Esophagus squamous epithelium (tissue), 5 donors: Measurements from ENCODE around the gene TMEM272. TPM values are rescaled to one million over a fixed set of nuclear protein-coding genes. Genes with fewer than 3 reads are reported as not detected.
A peak's percentile ranks its signal among the peaks of the same experiment; 100 is the strongest.

Experiments
- DNase-seq: peaks from one replicate; lab custom pipeline; 2025; lab: John Stamatoyannopoulos, UW
- H3K27ac ChIP-seq, 4 donors: fragments of 200-600 bp; sonication (generic); one replicate each; pipeline ENCODE4 v1.5.1; 2016 to 2019; ENCODE audit warnings: mild to moderate bottlenecking in 1 of 4
- H3K27me3 ChIP-seq, 4 donors: fragments of 200-600 bp; sonication (generic); 1 replicate in 3 of 4; 2 replicates in 1 of 4; pipeline versions ENCODE4 v1.5.1 to v1.6.0; 2017 to 2021; ENCODE audit warnings: antibody characterized with exemption in 1 of 4
- H3K36me3 ChIP-seq, 3 donors: fragments of 200-600 bp; sonication (generic); one replicate each; pipeline ENCODE4 v1.5.1; 2016 to 2019
- H3K4me1 ChIP-seq, 3 donors: fragments of 200-600 bp; sonication (generic); one replicate each; pipeline ENCODE4 v1.5.1; 2017 to 2019
- H3K4me3 ChIP-seq, 4 donors: fragments of 200-600 bp; sonication (generic); 1 replicate in 3 of 4; 2 replicates in 1 of 4; pipeline ENCODE4 v1.5.1; 2016 to 2019; ENCODE audit warnings: mild to moderate bottlenecking in 2 of 4, moderate library complexity in 1 of 4
- H3K9me3 ChIP-seq, 3 donors: fragments of 200-600 bp; sonication (generic); one replicate each; pipeline ENCODE4 v1.5.1; 2016 to 2019
- POLR2A ChIP-seq, 4 donors: fragments of 450-650 bp; IDR thresholded peaks; one replicate each; pipeline ENCODE4 v1.6.1; 2017; ENCODE audit warnings: antibody characterized with exemption in 4 of 4, mild to moderate bottlenecking in 4 of 4, moderate library complexity in 3 of 4
- WGBS, 2 donors: methylation state at CpG; one replicate each; pipeline ENCODE4 v1.1.5; 2018; 5-methylcytosine and 5-hydroxymethylcytosine counted together
- intact Hi-C: fragments of 100-400 bp; cut with DNase I; formaldehyde crosslinking; loops from one replicate; pipeline ENCODE4 v1.15.0; 2022
- total RNA-seq, 4 donors: library from RNA; depleted of rRNA; stranded (reverse); fragments of >200 nt; gene quantifications; one replicate each; pipeline ENCODE4 v1.1.0, GENCODE V29; 2016
- TF ChIP-seq, protein P1 (sequence below), 6 experiments: fragments of 450-650 bp in 4 of 6; fragments of 200-600 bp in 2 of 6; sonication (generic) in 2 of 6; IDR thresholded peaks; one replicate each; pipeline ENCODE4 v1.5.1; 2016 to 2019; ENCODE audit warnings: antibody characterized with exemption in 6 of 6, mild to moderate bottlenecking in 4 of 6, moderate library complexity in 4 of 6
- donor health status: DM: yes; HTN: yes; CAD: no.

Gene TMEM272
- total RNA-seq, 4 donors from 2014 or later, result not detected

DNA sequence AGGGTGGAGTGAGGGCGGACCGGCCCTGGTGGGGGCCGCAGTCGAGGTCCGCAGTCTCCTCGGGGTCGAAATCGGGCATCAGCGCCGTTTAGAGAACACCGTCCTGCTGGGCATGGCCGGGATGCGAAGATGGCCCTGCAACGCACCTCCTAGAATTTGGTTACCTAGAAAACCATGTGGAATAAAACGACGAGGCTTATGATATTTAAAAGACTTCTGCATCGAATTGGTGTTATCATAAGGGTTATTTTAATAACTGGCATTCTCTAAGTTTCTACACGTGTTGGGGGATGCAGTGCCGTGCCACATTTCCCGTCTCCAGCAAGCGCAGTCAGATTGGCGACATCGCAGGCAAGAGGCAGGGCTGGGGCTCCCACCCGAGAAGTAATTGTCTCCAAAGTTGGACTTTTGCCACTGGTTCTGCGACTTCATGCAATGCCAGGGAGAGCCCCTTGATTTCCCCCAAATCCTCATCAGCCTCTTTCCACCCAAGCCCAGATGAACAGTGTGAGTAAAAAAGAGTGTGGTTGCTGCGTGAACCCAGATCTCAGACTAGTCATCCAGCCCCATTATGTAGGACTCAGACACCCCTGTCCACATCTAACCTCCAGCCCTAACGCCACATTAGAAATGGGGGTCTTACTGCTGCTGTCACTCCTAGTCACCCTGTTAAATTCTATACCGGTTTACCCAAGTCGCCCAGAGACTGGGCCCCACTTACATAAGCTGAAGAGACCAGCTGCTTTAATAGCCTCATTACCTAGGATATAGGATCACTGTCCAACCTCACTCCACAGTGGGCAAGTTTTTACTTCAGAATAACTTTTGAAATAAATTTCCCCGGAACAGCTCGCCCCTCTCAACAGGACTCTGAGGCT lies 40.4 kb downstream of the TMEM272 start:
- H3K4me3 ChIP-seq, result peak overlapping the region; percentile 73 to 91 (median 80)
- intact Hi-C loops, result loop anchor here (5.0 kb wide), 1 partner anchor 222 kb away; the partner anchor contains the start of gene WDFY2
- H3K9me3 ChIP-seq, result no peaks in the 10 kb centered on the region
- WGBS, 2 donors, result 31 to 43% methylated on average over 17 of the region's 31 CpGs
- no peaks in the 10 kb centered on the region for H3K27me3 ChIP-seq
- DNase-seq, result no peak
- no peaks in the 10 kb centered on the region for H3K36me3 ChIP-seq
- peak overlapping the region; percentile 97 to 100 (median 98) for H3K27ac ChIP-seq
- TF ChIP-seq, protein P1, sequence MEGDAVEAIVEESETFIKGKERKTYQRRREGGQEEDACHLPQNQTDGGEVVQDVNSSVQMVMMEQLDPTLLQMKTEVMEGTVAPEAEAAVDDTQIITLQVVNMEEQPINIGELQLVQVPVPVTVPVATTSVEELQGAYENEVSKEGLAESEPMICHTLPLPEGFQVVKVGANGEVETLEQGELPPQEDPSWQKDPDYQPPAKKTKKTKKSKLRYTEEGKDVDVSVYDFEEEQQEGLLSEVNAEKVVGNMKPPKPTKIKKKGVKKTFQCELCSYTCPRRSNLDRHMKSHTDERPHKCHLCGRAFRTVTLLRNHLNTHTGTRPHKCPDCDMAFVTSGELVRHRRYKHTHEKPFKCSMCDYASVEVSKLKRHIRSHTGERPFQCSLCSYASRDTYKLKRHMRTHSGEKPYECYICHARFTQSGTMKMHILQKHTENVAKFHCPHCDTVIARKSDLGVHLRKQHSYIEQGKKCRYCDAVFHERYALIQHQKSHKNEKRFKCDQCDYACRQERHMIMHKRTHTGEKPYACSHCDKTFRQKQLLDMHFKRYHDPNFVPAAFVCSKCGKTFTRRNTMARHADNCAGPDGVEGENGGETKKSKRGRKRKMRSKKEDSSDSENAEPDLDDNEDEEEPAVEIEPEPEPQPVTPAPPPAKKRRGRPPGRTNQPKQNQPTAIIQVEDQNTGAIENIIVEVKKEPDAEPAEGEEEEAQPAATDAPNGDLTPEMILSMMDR (IDR thresholded peaks at IDR 0.05), result no peak
- no peak for TF ChIP-seq POLR2A (IDR thresholded peaks at IDR 0.05)
- H3K4me1 ChIP-seq, result peaks cover 20 to 58% (median 33%) of the 10 kb centered on the region in 3 donors

DNA sequence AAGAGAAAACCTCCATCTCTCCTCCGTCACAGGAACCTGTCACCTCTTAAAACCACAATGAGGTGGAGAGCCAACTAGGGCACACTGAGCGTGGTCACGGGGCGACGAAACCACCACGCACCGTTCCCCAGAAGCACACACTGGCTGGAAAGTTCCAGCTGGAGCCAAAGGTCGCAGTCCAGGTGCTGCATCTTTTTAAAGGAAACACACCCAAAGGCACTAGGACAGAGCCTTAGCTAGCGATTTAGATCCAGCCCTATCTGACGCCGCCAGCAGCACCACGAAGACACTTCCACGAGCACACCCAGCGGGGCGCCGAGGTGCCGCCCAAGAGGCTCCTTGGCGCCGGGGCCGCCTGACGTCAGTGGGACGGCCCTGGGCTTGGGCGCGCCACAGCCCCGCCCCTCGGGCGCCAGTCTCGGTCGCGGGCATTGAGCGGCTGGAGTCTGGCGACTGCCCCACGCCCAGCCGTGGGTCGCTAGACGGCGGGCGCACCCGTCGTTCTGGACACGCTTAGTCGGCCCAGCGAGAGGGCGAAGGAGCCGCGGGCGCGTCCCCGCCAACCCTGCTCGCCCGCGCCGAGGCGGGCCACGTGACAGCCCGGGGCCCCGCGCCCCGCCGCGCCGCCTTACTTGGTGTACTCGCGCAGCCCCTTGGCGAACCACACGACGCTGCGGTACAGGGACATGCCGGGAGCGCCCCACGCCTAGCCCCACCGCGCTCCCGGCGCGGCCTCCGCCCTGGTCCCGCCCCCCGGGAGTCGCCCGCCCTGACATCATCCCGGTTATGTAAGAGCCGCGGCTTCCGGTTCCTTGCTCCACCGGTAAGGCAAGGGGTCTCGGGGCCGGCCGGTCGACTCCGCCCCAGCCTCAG lies 41.3 kb downstream of the TMEM272 start, which contains the start of gene DHRS12:
DHRS12 (minus strand) TSS at position 742 of the 873 bp plus-strand sequence. CDS start 4,504 bp downstream, outside the sequence.
- peak in 3 of 4 donors; percentile 73 to 95 (median 92) for TF ChIP-seq POLR2A (IDR thresholded peaks at IDR 0.05)
- TF ChIP-seq, protein P1 (IDR thresholded peaks at IDR 0.05), result peak in 2 of 6 experiments; percentile 3 to 23
- Histone ChIP-seq H3K4me3 (peak within 1 kb of the TSS; percentile 73 to 91 (median 80)), H3K4me1 (peaks cover 20 to 58% (median 33%) of the 10 kb centered on the region in 3 donors), H3K27ac (peak within 1 kb of the TSS; percentile 97 to 100 (median 98)), H3K27me3 (no peaks in the 10 kb centered on the region), H3K36me3 (peaks cover 0 to 6% (median 0%) of the 10 kb centered on the region in 3 donors), H3K9me3 (no peaks in the 10 kb centered on the region)
- WGBS, 2 donors, result 1 to 2% methylated on average over 12 to 13 of the region's 91 CpGs
- DNase-seq, result peak; percentile 61
- intact Hi-C loops, result loop anchor here (5.0 kb wide), 1 partner anchor 221 kb away; the partner anchor contains the start of gene WDFY2

DNA sequence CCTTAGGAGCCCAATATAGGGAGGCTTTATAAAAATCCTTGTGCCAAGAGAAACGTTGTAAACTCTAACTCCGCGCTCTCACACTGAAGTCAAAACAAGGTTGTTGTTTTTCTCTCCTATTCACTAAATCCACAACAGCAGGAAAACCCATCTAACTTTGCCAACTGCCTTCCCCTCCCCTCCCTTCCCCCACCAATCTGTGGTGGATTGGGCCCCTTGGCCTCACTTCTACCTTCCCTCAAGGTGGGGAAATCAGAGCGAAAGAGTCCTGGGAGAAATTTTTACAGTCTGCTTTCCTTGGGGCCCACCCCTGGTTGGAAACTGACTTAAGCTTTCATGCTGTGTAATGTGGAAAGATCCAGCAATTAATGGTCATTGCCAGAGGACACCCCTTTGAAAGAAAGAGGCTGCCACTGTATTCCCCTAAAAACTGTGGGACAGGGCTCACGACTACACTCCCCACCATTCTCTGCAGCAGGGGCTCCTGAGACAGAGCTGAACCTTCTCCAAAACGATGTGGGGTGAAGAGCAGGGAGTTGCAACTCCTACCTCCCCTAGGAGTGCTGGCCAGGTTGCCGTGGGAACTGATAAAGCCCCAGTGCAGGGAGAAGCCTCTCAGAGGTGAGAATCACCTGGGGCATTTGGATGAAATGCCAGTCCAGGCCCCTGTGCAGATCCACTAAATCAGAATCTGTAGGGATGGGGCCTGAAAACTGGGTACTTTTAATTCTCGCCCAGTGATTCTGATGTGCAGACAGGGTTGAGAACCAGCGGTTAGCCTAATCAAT lies 42.2 kb downstream of the TMEM272 start:
- Histone ChIP-seq H3K36me3 (peaks cover 0 to 12% (median 0%) of the 10 kb centered on the region in 3 donors), H3K9me3 (no peaks in the 10 kb centered on the region), H3K27me3 (no peaks in the 10 kb centered on the region), H3K4me3 (peak overlapping the region; percentile 73 to 91 (median 80)), H3K4me1 (peaks cover 20 to 61% (median 33%) of the 10 kb centered on the region in 3 donors), H3K27ac (peak overlapping the region; percentile 97 to 100 (median 98))
- 26 to 40% methylated on average over 7 to 9 of the region's 9 CpGs for WGBS, 2 donors
- no peak for DNase-seq
- TF ChIP-seq, protein P1 (IDR thresholded peaks at IDR 0.05), result no peak
- no peak for TF ChIP-seq POLR2A (IDR thresholded peaks at IDR 0.05)
- intact Hi-C loops, result loop anchor here (5.0 kb wide), 1 partner anchor 221 kb away; the partner anchor contains the start of gene WDFY2

DNA sequence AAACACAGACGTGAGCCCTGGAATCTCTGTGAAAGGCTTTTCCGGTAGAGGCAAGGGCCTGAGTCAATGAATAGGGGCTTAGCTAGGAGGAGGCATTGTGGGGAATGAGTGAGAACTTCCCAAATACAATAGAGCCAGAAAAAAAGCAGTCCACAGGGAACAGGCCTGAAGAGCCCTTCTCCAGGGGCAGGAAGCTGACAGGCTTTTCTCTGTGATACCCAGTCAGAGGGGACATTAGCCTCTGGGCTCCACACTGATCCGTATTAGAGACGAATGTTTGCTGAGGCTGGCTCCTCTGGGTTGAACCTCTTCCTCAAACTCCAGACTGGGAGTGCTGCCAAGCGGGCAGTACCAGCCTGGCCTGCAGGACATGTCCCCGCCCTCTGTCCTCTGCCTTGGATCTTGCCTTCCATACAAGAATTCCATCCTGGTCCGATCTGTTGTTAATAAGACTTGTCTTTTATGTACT lies 43.3 kb downstream of the TMEM272 start:
- Histone ChIP-seq H3K36me3 (peaks cover 0 to 20% (median 0%) of the 10 kb centered on the region in 3 donors), H3K27ac (peak overlapping the region; percentile 97 to 100 (median 98)), H3K27me3 (no peaks in the 10 kb centered on the region), H3K4me3 (peak overlapping the region in 1 of 4 donors; percentile 26), H3K9me3 (no peaks in the 10 kb centered on the region), H3K4me1 (peaks cover 20 to 67% (median 33%) of the 10 kb centered on the region in 3 donors)
- no peak for DNase-seq
- intact Hi-C loops, result loop anchor here (5.0 kb wide), 1 partner anchor 219 kb away; the partner anchor contains the start of gene WDFY2
- WGBS, 2 donors, result 22 to 41% methylated on average over 7 of the region's 7 CpGs
- no peak for TF ChIP-seq POLR2A (IDR thresholded peaks at IDR 0.05)
- TF ChIP-seq, protein P1 (IDR thresholded peaks at IDR 0.05), result peak in 1 of 6 experiments; percentile 25
